Activated CD4-positive, CD25-positive, alpha-beta regulatory T cell treated with anti-CD3 and anti-CD28 coated beads, Interleukin-2, amount 50 U/mL, for 72 hours (primary cell): ENCODE measurements around the gene EPHX1.
"Not testable (repeated sequence)": the region's sequence is repeated elsewhere in the genome, so short reads cannot be mapped to it uniquely, and the experiment has no call there.

Source experiments
- DNase-seq: peaks from one replicate; pipeline ENCODE4 v3.0.0; 2021

The EPHX1 gene

GRCh38 chr1:225809842-225810578 lies at the start of gene EPHX1:
Gene EPHX1, plus strand, starts transcription at chr1:225810124. Its CDS starts 18,606 bp downstream, at chr1:225828730.
- peak; percentile 67 for DNase-seq

DNA sequence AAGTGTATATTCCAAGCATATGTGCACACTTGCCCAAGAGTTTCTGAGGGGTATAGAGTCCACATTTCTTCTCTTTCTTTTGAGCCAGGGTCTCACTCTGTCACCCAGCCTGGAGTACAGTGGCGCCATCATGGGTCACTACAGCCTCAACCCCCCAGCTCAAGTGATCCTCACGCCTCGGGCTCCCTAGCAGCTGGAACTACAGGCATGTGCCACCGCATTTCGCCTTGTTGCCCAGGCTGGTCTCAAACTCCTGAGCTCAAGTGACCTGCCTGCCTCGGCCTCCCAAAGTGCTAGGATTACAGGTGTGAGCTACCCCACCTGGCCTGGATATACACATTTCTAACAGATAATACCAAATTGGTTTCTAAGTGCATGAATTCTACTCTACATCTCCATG lies 49.4 kb upstream of the EPHX1 start:
- no peak for DNase-seq

DNA sequence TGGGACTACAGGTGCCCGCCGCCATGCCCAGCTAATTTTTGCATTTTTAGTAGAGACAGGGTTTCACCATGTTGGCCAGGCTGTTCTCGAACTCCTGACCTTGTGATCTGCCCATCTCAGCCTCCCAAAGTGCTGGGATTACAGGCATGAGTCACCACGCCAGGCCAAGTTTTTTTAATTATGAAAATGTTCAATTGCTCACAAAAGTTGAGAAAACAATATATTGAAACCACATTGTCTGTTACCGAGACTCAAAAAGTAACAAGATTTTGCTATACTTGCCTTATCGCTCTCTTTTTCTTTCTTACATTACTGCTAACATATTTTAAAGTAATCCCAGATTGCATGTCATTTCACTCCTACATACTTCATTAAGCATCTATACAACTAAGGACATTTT lies 48.5 kb upstream of the EPHX1 start:
- DNase-seq, result not testable (repeated sequence)

DNA sequence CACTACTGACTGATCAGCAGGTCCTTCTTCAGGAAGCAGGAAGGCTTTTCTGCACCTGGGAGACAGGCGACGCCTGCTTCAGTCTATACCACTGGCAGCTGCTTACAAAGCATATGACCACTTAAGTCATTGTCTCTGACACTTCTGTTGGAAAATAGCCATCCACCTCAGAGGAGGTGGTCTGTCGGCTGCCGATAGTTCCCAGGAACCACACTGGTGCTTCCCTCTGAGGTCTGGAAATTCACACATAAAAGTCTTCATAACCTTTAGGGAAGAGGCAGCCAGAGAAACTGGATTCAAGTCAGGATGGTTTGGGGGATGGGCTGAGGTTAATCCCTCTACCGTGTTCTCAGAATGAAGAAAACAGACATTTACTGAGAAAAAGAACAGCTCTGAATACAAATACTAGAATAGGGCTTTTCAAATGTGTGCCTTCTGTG lies 47.9 kb upstream of the EPHX1 start:
- DNase-seq, result no peak

DNA sequence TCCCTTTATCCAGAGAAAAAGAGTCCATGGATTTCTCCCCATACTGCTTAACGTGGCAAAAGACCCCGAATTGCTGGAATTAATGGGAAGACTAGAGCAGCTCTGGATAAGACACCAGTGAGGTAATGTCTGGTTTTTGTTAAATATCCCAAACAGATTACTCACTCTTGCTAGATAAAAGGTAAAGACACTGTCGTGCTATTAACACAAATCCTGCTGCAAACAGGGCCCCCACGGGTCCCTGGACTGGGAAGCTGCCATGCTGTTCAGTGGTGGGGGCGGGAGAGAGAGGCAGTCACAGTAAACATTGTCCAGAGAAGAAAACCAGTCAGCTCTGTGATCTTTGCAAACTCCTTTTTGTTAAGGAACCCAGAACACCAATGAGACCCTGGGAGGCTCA lies 47.5 kb upstream of the EPHX1 start:
- DNase-seq, result no peak

DNA sequence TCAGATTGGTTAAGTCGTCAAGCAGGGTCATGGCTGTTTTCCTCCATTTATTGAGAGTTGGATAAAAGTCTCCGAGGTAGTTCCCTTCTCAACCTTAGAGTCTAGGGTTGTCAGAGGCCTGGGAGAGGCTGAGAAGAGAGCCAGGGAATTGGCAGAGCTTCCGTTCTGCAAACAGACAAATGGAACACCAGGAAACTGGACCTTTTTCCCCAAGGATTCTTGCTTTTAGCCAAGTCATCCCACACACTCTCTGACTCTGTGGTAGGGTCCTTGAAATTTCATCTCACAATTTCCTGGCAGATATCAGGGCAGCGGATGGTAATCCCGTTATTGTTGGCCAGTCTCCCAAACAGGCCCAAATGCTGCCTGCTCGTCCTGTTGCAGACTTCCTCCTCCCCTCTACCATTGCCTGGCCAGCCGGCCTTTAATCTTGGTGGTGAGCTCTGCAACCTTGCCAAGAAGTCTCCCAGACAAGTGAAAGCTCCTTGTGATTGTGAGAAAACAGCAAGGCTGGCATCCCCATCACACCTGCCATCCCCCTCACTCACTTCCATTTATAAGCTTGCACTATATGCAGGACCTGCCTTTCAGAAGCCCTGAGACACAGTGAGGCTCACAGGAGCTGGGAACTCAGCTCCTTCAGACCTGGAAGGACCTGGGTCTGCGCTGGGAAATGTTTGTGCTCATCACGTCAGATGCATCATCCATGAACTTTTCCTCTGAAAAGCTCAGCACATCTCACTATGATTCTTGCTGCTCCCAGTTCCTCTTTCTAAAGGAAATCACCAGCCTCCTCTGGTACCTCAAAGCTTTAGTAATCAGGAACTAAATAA lies 46.0 kb upstream of the EPHX1 start:
- DNase-seq, result no peak

- no peak for DNase-seq
These were observed 43.8 kb upstream of the EPHX1 start for GRCh38 chr1:225765982-225766674.

DNA sequence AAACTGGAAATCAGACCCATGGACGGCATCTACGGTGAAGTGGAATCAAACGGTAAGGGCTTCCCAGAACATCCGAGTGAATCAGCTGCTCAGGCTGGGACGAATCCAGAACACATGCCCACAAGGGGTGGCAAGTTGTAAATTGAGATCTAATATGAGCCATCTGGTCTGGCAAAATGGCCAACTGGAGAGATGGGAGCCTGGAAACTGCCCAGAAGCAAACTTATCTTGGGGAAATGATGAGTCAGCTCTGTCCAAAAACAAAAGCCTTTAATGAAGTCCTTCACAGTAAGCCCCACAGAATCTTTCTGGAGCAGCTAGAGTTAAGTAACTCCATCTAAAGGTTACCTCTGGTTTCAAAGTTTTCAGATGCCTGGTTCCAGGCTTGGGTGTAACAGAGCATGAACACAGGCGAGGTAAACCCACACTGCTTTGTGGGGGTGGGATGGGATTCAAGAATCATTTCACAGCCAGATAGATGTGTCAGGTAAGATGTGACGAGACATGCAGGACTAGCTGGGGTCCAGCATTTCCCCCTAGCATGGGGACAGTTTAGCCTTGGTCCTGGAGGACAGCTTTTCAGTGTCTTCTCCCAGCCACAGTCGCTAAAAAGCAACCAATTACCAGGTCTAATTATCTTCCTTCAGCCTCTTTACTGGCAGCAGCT lies 42.8 kb upstream of the EPHX1 start:
- no peak for DNase-seq

DNA sequence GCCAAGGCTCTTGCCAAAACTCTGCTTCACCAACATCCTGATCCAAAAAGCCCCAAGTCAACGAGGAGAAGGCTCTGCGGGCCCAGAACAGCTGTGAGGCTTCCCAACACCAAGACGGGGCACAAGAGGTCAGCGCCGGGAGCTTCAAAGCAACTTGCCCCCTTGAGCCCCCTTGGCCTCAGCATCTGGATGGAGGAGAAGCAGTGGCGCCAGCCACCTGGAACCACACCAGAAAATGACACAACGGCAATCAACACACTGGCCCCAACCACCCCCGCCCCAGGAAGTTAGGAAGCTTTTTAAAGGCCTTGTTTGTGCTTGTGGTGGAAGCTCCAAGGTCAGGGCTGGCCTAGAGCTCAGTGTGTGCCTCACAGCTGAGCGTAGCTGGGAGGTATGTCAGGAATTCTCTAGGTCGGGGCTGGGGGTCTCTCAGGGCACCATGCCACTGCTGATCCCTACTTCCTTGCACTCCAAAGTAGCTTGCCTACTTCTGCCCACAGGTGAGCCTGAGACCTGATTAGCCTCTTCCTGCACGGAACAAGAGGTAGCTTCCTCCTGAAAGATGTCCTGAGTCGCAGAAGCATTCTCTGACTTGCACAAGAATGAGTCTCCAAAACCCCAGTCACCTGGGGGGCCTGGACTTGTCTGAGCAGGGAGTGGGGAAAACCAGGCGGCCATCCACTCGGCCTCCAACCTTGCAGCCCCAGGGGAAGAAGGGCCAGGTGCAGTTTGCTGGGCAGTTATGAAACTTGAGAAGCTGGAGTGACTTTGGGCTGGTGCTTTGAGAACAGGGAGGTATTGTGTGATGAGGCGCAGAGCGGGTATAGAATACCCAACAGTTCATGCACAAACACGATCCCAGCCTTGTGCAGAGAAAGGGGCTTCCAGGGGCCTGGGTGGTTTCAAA lies 42.0 kb upstream of the EPHX1 start:
- no peak for DNase-seq

- no peak for DNase-seq
These were observed 41.1 kb upstream of the EPHX1 start for GRCh38 chr1:225768662-225769426.

GRCh38 chr1:225769687-225770086 lies 40.2 kb upstream of the EPHX1 start:
- DNase-seq, result no peak

DNA sequence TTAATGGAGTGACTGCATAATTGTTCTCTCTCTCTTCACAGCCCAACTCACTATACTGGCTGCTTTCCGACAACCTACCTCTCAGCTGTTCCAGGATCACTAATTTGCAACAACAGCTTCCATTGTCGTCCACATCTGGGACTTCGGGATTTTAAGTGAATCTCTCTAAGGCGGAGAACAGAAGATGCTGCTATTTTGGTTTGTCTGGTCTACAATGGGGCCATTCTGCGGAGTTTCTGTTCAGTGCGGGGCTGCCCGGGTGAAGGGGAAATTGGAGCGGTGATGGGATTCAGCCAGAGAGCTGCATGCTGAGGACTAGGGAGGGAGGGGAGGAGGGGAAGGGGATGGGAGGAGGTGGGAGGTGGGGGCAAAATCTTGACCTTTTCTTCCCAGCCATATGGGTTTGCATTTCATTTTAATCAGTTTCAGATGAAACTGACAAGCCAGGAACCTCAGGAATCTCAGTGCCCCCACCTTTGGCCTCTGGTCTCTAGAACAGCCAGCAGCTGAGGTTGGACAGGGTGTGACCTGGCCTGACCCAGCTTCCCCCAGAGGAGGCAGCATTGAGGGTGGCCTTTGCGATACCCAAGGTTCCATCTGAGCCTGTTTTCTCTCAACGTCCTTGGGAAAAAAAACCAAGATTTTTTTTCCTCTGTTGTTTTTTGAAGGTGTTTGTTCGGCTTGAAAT lies 39.2 kb upstream of the EPHX1 start:
- DNase-seq, result no peak

GRCh38 chr1:225771661-225772322 lies 38.1 kb upstream of the EPHX1 start:
- DNase-seq, result no peak

- DNase-seq, result no peak
These were observed 37.6 kb upstream of the EPHX1 start for GRCh38 chr1:225772323-225772768.

DNA sequence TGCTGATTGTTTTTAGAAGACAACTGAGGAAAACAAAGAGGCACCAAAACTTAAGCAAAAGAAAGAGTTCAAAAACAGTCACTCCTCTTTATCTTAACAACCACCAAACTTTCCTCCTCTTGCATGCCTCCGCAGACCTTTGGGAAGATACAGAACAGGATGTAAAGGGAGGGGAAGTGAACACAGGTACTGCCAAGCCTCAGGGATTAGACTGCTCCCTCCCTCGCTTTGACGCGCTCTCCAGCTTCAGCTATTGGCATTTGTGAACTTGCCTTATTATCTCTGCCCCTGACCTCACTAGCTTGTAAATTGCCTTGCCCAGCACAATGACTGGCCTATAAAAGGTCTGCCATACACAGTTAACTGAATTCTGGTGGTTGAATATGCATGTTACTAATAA lies 37.1 kb upstream of the EPHX1 start:
- no peak for DNase-seq

DNA sequence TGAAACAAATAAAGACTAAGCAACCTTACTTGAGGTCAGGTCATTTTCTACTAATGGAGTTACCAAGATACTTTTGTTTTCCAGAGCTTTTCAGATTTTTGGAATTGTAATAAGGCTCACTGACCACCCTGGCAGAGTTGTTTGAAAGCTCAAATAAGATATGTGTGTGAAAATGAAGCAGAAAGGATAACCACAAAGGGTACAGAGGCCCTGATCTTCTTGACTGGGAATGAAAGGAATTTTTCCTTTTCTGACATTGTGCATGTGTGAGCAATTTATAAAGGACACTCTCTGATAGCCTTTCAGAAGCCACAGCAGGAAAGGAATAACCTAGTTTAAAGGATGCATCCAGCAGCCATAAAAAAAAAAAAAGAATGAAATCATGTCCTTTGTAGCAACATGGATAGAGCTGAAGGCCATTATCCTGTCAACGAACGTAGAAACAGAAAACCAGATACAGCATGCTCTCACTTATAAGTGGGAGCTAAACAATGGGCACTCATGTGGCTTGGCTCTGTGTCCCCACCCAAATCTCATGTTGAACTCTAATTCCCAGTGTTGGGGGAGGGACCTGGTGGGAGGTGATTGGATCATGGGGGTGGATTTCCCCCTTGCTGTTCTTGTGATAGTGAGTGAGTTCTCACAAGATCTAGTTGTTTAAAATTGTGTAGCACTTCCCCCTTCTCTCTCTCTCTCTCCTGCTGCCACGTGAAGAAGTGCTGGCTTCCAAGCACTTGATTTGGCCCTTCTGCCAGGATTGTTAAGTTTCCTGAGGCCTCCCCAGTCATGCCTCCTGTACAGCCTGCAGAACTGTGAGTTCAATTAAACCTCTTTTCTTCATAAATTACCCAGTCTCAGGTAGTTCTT lies 35.4 kb upstream of the EPHX1 start:
- DNase-seq, result no peak

DNA sequence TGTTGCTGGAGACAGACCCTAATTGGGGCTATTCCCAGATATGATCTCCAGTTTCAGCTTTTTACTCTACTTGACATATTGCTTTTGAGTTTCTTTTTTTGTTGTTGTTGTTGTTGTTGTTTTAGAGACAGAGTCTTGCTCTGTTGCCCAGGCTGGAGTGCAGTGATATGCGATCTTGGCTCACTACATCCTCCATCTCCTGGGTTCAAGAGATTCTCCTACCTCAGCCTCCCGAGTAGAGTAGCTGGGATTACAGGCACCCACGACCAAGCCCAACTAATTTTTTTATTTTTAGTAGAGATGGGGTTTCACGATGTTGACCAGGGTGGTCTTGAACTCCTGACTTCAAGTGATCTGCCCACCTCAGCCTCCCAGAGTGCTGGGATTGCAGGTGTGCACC lies 33.6 kb upstream of the EPHX1 start:
- no peak for DNase-seq

- DNase-seq, result no peak
These were observed 32.8 kb upstream of the EPHX1 start for GRCh38 chr1:225777058-225777582.
